Measurements from ENCODE around the gene KANSL1.
A peak's percentile ranks its signal among the peaks of the same experiment; 100 is the strongest.
"Not testable (repeated sequence)": the region's sequence is repeated elsewhere in the genome, so short reads cannot be mapped to it uniquely, and the experiment has no call there.

KANSL1 gene

GRCh38 chr17:46019408-46019925 is 173.8 kb downstream of the KANSL1 start:
- DNase-seq = not testable (repeated sequence)

DNA sequence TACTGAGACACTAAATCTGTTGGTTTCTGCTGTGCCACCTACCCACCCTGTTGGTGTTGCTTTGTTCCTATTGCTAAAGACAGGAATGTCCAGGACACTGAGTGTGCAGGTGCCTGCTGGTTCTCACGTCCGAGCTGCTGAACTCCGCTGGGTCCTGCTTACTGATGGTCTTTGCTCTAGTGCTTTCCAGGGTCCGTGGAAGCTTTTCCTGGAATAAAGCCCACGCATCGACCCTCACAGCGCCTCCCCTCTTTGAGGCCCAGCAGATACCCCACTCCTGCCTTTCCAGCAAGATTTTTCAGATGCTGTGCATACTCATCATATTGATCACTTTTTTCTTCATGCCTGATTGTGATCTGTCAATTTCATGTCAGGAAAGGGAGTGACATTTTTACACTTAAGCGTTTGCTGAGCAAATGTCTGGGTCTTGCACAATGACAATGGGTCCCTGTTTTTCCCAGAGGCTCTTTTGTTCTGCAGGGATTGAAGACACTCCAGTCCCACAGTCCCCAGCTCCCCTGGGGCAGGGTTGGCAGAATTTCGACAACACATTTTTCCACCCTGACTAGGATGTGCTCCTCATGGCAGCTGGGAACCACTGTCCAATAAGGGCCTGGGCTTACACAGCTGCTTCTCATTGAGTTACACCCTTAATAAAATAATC is 179.6 kb downstream of the KANSL1 start:
- DNase-seq = no peak

DNA sequence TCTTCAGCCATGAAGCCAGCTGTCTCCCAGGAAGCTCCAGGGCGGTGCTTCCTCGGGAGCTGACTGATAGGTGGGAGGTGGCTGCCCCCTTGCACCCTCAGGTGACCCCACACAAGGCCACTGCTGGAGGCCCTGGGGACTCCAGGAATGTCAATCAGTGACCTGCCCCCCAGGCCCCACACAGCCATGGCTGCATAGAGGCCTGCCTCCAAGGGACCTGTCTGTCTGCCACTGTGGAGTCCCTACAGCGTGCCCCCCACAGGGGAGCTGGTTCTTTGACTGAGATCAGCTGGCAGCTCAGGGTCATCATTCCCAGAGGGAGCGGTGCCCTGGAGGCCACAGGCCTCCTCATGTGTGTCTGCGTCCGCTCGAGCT is 180.1 kb downstream of the KANSL1 start:
- DNase-seq = no peak

DNA sequence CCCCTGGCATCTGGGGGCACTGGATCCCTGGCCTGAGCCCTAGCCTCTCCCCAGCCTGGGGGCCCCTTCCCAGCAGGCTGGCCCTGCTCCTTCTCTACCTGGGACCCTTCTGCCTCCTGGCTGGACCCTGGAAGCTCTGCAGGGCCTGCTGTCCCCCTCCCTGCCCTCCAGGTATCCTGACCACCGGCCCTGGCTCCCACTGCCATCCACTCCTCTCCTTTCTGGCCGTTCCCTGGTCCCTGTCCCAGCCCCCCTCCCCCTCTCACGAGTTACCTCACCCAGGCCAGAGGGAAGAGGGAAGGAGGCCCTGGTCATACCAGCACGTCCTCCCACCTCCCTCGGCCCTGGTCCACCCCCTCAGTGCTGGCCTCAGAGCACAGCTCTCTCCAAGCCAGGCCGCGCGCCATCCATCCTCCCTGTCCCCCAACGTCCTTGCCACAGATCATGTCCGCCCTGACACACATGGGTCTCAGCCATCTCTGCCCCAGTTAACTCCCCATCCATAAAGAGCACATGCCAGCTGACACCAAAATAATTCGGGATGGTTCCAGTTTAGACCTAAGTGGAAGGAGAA is 180.6 kb downstream of the KANSL1 start:
- no peak for DNase-seq

DNA sequence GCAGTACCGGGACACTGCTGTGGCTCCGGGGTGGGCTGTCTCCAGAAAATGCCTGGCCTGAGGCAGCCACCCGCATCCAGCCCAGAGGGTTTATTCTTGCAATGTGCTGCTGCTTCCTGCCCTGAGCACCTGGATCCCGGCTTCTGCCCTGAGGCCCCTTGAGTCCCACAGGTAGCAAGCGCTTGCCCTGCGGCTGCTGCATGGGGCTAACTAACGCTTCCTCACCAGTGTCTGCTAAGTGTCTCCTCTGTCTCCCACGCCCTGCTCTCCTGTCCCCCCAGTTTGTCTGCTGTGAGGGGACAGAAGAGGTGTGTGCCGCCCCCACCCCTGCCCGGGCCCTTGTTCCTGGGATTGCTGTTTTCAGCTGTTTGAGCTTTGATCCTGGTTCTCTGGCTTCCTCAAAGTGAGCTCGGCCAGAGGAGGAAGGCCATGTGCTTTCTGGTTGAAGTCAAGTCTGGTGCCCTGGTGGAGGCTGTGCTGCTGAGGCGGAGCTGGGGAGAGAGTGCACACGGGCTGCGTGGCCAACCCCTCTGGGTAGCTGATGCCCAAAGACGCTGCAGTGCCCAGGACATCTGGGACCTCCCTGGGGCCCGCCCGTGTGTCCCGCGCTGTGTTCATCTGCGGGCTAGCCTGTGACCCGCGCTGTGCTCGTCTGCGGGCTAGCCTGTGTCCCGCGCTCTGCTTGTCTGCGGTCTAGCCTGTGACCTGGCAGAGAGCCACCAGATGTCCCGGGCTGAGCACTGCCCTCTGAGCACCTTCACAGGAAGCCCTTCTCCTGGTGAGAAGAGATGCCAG is 181.3 kb downstream of the KANSL1 start:
- DNase-seq = peak in 1 of 2 donors; percentile 10

DNA sequence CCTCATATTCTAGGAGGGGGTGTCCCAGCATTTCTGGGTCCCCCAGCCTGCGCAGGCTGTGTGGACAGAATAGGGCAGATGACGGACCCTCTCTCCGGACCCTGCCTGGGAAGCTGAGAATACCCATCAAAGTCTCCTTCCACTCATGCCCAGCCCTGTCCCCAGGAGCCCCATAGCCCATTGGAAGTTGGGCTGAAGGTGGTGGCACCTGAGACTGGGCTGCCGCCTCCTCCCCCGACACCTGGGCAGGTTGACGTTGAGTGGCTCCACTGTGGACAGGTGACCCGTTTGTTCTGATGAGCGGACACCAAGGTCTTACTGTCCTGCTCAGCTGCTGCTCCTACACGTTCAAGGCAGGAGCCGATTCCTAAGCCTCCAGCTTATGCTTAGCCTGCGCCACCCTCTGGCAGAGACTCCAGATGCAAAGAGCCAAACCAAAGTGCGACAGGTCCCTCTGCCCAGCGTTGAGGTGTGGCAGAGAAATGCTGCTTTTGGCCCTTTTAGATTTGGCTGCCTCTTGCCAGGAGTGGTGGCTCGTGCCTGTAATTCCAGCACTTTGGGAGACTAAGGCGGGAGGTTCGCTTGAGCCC is 182.5 kb downstream of the KANSL1 start:
- DNase-seq = no peak

- no peak for DNase-seq
Measured at GRCh38 chr17:46009681-46010596, 183.3 kb downstream of the KANSL1 start.

DNA sequence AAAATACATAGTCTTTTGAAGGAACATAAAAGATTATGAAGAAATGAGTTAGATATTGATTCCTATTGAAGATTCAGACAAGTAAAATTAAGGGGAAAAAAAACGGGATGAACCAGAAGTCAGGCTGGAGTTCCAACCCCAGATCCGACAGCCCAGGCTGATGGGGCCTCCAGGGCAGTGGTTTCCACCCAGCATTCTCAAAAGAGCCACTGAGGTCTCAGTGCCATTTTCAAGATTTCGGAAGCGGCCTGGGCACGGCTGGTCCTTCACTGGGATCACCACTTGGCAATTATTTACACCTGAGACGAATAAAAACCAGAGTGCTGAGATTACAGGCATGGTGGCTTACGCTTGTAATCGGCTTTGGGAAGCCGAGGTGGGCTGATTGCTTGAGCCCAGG is 184.6 kb downstream of the KANSL1 start:
- DNase-seq = no peak

DNA sequence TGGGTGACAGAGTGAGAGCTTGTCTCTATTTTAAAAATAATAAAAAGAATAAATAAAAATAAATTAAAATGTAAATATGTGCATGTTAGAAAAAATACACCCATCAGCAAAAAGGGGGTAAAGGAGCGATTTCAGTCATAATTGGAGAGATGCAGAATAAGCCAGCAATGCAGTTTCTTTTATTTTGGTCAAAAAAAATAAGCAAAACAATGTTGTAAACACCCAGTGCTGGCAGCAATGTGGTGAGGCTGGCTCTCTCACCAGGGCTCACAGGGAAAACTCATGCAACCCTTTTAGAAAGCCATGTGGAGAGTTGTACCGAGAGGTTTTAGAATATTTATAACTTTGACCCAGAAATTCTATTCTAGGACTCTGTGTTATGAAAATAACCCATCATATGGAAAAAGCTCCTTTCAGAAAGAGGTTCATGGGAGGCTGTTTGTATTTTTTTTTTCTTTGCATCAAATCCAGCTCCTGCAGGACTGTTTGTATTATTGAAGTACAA is 185.7 kb downstream of the KANSL1 start:
- no peak for DNase-seq

DNA sequence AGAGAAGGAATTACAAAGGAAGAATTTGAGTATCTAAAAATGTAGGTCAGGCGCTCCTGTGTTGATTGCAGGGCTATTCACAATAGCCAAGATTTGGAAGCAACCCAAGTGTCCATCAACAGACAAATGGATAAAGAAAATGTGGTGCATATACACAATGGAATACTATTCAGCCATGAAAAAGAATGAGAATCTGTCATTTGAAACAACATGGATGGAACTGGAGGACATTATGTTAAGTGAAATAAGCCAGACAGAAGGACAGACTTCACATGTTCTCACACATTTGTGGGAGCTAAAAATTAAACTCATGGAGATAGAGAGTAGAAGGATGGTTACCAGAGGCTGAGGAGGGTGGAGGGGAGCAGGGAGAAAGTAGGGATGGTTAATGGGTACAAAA is 187.1 kb downstream of the KANSL1 start:
- DNase-seq = not testable (repeated sequence)

DNA sequence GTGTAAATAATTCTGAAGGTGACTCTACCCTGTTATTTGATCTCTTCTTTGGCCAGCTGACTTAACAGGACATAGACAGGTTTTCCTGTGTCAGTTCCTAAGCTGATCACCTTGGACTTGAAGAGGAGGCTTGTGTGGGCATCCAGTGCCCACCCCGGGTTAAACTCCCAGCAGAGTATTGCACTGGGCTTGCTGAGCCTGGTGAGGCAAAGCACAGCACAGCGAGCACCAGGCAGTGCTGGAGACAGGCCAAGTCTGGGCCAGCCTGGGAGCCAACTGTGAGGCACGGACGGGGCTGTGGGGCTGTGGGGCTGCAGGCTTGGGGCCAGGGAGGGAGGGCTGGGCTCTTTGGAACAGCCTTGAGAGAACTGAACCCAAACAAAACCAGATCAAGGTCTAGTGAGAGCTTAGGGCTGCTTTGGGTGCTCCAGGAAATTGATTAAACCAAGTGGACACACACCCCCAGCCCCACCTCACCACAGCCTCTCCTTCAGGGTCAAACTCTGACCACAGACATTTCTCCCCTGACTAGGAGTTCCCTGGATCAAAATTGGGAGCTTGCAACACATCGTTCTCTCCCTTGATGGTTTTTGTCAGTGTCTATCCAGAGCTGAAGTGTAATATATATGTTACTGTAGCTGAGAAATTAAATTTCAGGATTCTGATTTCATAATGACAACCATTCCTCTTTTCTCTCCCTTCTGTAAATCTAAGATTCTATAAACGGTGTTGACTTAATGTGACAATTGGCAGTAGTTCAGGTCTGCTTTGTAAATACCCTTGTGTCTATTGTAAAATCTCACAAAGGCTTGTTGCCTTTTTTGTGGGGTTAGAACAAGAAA is 189.1 kb downstream of the KANSL1 start:
- DNase-seq = no peak

DNA sequence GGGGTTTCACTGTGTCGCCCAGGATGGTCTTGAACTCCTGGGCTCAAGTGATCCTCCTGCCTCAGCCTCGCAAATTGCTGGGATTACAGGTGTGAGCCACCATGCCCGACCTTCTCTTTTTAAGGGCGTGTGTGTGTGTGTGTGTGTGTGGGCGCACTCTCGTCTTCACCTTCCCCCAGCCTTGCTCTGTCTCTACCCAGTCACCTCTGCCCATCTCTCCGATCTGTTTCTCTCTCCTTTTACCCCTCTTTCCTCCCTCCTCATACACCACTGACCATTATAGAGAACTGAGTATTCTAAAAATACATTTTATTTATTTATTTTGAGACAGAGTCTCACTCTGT is 190.3 kb downstream of the KANSL1 start:
- no peak for DNase-seq

DNA sequence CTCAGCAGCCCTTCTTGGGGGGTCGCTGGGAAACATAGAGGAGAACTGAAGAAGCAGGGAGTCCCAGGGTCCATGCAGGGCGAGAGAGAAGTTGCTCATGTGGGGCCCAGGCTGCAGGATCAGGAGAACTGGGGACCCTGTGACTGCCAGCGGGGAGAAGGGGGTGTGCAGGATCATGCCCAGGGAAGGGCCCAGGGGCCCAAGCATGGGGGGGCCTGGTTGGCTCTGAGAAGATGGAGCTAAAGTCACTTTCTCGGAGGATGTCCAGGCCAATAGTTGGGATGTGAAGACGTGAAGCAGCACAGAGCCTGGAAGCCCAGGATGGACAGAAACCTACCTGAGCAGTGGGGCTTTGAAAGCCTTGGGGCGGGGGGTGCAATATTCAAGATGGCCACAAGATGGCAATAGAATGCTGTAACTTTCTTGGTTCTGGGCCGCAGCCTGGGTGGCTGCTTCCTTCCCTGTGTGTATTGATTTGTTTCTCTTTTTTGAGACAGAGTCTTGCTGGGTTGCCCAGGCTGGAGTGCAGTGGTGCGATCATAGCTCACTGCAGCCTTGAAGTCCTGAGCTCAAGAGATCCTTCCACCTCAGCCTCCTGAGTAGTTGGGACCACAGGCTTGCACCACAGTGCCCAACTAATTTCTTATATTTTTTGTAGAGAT is 190.8 kb downstream of the KANSL1 start:
- peak; percentile 73 to 77 for DNase-seq

GRCh38 chr17:46001390-46002310 is 191.6 kb downstream of the KANSL1 start:
- no peak for DNase-seq

DNA sequence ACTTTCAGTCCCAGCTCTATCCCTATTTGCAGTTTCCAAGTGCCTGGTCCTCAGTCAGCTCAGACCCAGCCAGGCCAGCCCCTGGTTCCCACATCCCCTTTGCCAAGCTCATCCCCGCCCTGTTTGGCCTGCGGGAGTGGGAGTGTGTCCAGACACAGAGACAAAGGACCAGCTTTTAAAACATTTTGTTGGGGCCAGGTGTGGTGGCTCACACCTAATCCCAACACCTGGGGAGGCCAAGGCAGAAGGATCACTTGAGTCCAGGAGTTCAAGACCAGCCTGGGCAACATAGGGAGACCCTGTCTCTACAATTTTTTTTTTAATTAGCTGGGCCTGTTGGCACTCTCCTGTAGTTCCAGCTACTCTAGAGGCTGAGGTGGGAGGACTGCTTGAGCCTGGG is 192.5 kb downstream of the KANSL1 start:
- no peak for DNase-seq

GRCh38 chr17:46000292-46000691 is 192.9 kb downstream of the KANSL1 start:
- no peak for DNase-seq

DNA sequence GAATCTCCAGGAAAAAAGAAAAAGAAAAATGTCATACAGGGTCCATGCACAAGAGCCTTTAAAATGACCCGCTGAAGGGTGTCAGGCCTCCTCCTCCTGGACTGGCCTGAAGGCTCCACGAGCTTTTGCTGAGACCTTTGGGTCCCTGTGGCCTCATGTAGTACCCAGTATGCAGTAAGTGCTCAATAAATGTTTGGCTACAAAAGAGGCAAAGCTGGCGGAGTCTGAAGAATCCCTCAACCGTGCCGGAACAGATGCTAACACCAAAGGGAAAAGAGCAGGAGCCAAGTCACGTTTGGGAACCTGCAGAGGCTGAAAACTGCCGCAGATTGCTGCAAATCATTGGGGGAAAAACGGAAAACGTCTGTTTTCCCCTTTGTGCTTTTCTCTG is 193.3 kb downstream of the KANSL1 start:
- DNase-seq = no peak

DNA sequence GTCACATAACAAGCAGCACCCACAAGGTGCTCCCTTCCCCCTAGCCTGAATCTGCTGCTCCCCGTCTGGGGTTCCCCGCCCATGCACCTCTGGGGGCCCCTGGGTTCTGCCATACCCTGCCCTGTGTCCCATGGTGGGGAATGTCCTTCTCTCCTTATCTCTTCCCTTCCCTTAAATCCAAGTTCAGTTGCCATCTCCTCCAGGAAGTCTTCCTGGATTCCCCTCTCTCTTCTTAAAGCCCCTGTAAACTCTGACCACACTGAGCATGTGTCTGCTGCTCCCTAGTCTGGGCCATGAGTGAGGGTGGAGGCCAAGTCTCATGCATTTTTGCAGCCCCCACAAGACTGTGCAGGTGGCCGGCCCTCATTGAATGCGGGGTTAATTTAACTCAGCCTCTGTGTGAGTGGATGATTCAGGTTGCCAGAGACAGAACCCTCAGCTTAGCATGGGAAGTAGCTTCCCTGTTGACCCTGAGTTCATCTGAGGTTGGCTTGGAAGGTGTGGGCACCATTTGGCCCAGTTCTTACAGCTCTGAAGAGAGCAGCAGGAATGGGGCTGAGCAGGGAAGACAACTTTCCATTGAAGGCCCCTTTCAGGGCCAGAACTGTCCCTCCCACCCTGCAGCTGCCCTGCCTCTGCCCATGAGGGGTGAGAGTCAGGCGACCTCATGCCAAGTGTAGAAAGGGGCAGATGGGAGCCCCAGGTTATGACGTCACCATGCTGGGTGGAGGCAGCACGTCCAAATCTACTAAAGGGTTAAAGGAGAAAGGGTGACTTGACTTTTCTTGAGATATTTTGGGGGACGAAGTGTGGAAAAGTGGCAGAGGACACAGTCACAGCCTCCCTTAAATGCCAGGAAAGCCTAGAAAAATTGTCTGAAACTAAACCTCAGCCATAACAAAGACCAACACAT is 194.0 kb downstream of the KANSL1 start, which contains the start of gene STH:
Gene STH (plus strand): TSS at position 264 of the 913 bp plus-strand sequence. CDS start 30 bp downstream, at position 294.
- no peak for DNase-seq
